ENCODE data around the gene OR8D4. TPM values are rescaled to one million over a fixed set of nuclear protein-coding genes. Genes with fewer than 3 reads are reported as not detected.

Gene OR8D4
- total RNA-seq, 1 experiment from 2014 or later: not detected

- no peak overlapping the region for H2BK12ac ChIP-seq (ENCODE audit: insufficient read length, low read depth, low read length)
- H3K79me2 ChIP-seq (ENCODE audit: insufficient read depth, low read length): no peaks in the 10 kb centered on the region
- no peak overlapping the region for H3K4me3 Mint-ChIP-seq
- no peaks in the 10 kb centered on the region for H3K79me1 ChIP-seq (ENCODE audit: insufficient read depth, low read depth, low read length, poor library complexity, severe bottlenecking)
- no peaks in the 10 kb centered on the region for H3K9me3 ChIP-seq (ENCODE audit: control insufficient read depth, low read depth, low read length)
- H2AK5ac ChIP-seq (ENCODE audit: insufficient read length, low read length): no peak overlapping the region
- H3K23ac ChIP-seq (ENCODE audit: insufficient read length, low read depth, low read length): no peak overlapping the region
- no peaks in the 10 kb centered on the region for H3K9me3 Mint-ChIP-seq
- no peak overlapping the region for H2BK20ac ChIP-seq (ENCODE audit: low read depth, low read length, poor library complexity, severe bottlenecking)
- no peak overlapping the region for H3K9ac ChIP-seq (ENCODE audit: extremely low read depth, insufficient read length, low read length)
- no peak overlapping the region for H3K27ac ChIP-seq (ENCODE audit: insufficient read length, low read depth, low read length)
- no peak overlapping the region for H2BK120ac ChIP-seq (ENCODE audit: low read depth, low read length, poor library complexity, severe bottlenecking)
- H3T11ph ChIP-seq (ENCODE audit: low read length): no peak overlapping the region
- no peak overlapping the region for H3K18ac ChIP-seq (ENCODE audit: insufficient read length, low read depth, low read length)
- H3K56ac ChIP-seq (ENCODE audit: insufficient read length, low read depth, low read length): no peak overlapping the region
- no peak overlapping the region for H3K14ac ChIP-seq (ENCODE audit: insufficient read depth, low read length)
- H3K4me1 Mint-ChIP-seq: no peaks in the 10 kb centered on the region
- no peaks in the 10 kb centered on the region for H3K36me3 Mint-ChIP-seq (ENCODE audit: insufficient read depth in 1 of 3, low read depth in 3 of 3)
- no CpG with 5 or more reads among the region's 1 CpG for WGBS (ENCODE audit: extremely low coverage, insufficient read length, low lambda C conversion rate)
- no peak overlapping the region for H3K4me2 ChIP-seq (ENCODE audit: insufficient read depth, insufficient read length, low read length)
- no peak overlapping the region for H4K91ac ChIP-seq (ENCODE audit: insufficient read length, low read depth, low read length)
- H3K4me1 ChIP-seq (ENCODE audit: insufficient read depth, low read length): no peaks in the 10 kb centered on the region
- H3K27ac Mint-ChIP-seq: no peak overlapping the region
- H3K27me3 ChIP-seq (ENCODE audit: insufficient read depth, low read length): no peaks in the 10 kb centered on the region
- H3K27me3 Mint-ChIP-seq (ENCODE audit: low read depth): no peaks in the 10 kb centered on the region
- no peak overlapping the region for H2AFZ ChIP-seq (ENCODE audit: low read length)
- H3K23me2 ChIP-seq (ENCODE audit: insufficient read length, low read depth, low read length, poor library complexity, severe bottlenecking): no peaks in the 10 kb centered on the region
- no peak for TF ChIP-seq CTCF (conservative IDR thresholded peaks at IDR 0.05)
- no peak overlapping the region for H2BK15ac ChIP-seq (ENCODE audit: low read depth, low read length)
- no peak for DNase-seq
- H2BK5ac ChIP-seq (ENCODE audit: insufficient read length, low read length): no peak overlapping the region
- H3K4ac ChIP-seq (ENCODE audit: low read depth, low read length): no peak overlapping the region
- no peaks in the 10 kb centered on the region for H4K20me1 ChIP-seq (ENCODE audit: control insufficient read depth, insufficient read depth, insufficient read length)
- no peak overlapping the region for H4K5ac ChIP-seq (ENCODE audit: insufficient read length, low read depth, low read length)
- H4K8ac ChIP-seq (replicated peaks; ENCODE audit: insufficient read length, low read depth, low read length): no peak overlapping the region
Measured at GRCh38 chr11:123945132-123945531, 43.2 kb downstream of the OR8D4 start.

All from H9 (cell line).